MCF 10A (cell line): ENCODE results near the gene ADAM30. TPM values are rescaled to one million over a fixed set of nuclear protein-coding genes. Genes with fewer than 3 reads are reported as not detected.

Experiments
- BruUV-seq: library from RNA; stranded (reverse); fragments of 400-500 nt; replicated peaks from 2 replicates; lab custom pipeline; 2021; lab: Mats Ljungman, UMichigan
- CTCF ChIA-PET: fragments of 300-600 bp; sonication (Branson Sonifier 250); formaldehyde crosslinking; extraction: SDS; loops from one replicate; lab custom pipeline; 2021; ENCODE audit warnings: antibody characterized with exemption, inconsistent platforms; lab: Yijun Ruan, JAX
- POLR2A ChIA-PET: fragments of 300-600, 350-650 bp; sonication (Branson Sonifier 250); formaldehyde crosslinking; extraction: SDS; loops from one replicate; lab custom pipeline; 2020; ENCODE audit warnings: antibody characterized with exemption, inconsistent platforms; lab: Yijun Ruan, JAX
- DNase-seq: peaks from one replicate; pipeline ENCODE4 v3.0.0-alpha.2; 2018; ENCODE audit not compliant: unreplicated experiment
- H3K27ac Mint-ChIP-seq: one replicate; pipeline ENCODE4 v1.8.0; 2022; ENCODE audit warnings: mild to moderate bottlenecking, low read depth, mixed read lengths; ENCODE audit not compliant: unreplicated experiment
- H3K27me3 Mint-ChIP-seq: one replicate; pipeline ENCODE4 v1.8.0; 2022; ENCODE audit warnings: mixed read lengths; ENCODE audit not compliant: insufficient read depth, unreplicated experiment
- H3K36me3 Mint-ChIP-seq: one replicate; pipeline ENCODE4 v1.8.0; 2022; ENCODE audit warnings: mild to moderate bottlenecking, moderate library complexity, mixed read lengths; ENCODE audit not compliant: insufficient read depth, unreplicated experiment
- H3K4me1 Mint-ChIP-seq: one replicate; pipeline ENCODE4 v1.8.0; 2022; ENCODE audit warnings: mixed read lengths; ENCODE audit not compliant: insufficient read depth, unreplicated experiment
- H3K4me3 Mint-ChIP-seq: one replicate; pipeline ENCODE4 v1.8.0; 2022; ENCODE audit warnings: mild to moderate bottlenecking, moderate library complexity, mixed read lengths; ENCODE audit not compliant: unreplicated experiment
- H3K9me3 Mint-ChIP-seq: one replicate; pipeline ENCODE4 v1.8.0; 2022; ENCODE audit warnings: mixed read lengths; ENCODE audit not compliant: unreplicated experiment
- intact Hi-C: fragments of 100-400 bp; cut with micrococcal nuclease; formaldehyde crosslinking; loops from 2 replicates; pipeline ENCODE4 v1.14.1; 2022
- total RNA-seq: library from RNA; stranded (reverse); gene quantifications from 2 replicates; pipeline ENCODE4 v1.2.3, GENCODE V29; 2022
- TF ChIP-seq, protein P1 (sequence below): fragments of 200-600 bp; IDR thresholded peaks from one replicate; pipeline ENCODE4 v1.8.0; 2022; ENCODE audit warnings: antibody characterized with exemption, mild to moderate bottlenecking; ENCODE audit not compliant: unreplicated experiment

ADAM30 gene
- total RNA-seq, 1 experiment from 2014 or later = not detected

DNA sequence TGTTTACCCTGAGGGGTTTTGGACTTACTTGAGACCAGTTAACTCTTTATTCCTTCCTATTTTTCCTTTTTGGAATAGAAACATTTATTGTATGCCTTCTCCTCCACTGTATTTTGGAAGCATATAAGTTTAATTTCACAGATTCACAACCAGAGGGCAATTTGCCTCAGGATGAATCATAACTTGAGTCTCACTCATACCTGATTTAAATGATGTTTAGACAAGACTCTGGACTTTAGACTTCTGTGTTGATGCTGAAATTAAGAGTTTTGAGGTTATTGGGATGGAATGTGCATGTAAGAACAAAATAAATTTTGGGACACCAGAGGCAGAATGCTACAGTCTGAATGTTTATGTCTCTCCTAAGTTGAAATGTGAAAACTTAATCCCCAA lies 7.1 kb upstream of the ADAM30 start:
- ChIA-PET POLR2A (interaction anchor here (0.7 kb wide), 1 partner anchor 14 kb away, joined by 3 read pairs; no protein-coding TSS in a partner anchor), CTCF (no interaction called here)
- H3K27me3 Mint-ChIP-seq = no peaks in the 10 kb centered on the region
- BruUV-seq = no TSS peak
- H3K27ac Mint-ChIP-seq = no peak overlapping the region
- intact Hi-C loops = no loop called here
- H3K4me1 Mint-ChIP-seq = no peaks in the 10 kb centered on the region
- TF ChIP-seq, protein P1, sequence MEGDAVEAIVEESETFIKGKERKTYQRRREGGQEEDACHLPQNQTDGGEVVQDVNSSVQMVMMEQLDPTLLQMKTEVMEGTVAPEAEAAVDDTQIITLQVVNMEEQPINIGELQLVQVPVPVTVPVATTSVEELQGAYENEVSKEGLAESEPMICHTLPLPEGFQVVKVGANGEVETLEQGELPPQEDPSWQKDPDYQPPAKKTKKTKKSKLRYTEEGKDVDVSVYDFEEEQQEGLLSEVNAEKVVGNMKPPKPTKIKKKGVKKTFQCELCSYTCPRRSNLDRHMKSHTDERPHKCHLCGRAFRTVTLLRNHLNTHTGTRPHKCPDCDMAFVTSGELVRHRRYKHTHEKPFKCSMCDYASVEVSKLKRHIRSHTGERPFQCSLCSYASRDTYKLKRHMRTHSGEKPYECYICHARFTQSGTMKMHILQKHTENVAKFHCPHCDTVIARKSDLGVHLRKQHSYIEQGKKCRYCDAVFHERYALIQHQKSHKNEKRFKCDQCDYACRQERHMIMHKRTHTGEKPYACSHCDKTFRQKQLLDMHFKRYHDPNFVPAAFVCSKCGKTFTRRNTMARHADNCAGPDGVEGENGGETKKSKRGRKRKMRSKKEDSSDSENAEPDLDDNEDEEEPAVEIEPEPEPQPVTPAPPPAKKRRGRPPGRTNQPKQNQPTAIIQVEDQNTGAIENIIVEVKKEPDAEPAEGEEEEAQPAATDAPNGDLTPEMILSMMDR = no peak
- no peaks in the 10 kb centered on the region for H3K9me3 Mint-ChIP-seq
- DNase-seq = no peak
- no peak overlapping the region for H3K4me3 Mint-ChIP-seq
- H3K36me3 Mint-ChIP-seq = peaks cover 9% of the 10 kb centered on the region

DNA sequence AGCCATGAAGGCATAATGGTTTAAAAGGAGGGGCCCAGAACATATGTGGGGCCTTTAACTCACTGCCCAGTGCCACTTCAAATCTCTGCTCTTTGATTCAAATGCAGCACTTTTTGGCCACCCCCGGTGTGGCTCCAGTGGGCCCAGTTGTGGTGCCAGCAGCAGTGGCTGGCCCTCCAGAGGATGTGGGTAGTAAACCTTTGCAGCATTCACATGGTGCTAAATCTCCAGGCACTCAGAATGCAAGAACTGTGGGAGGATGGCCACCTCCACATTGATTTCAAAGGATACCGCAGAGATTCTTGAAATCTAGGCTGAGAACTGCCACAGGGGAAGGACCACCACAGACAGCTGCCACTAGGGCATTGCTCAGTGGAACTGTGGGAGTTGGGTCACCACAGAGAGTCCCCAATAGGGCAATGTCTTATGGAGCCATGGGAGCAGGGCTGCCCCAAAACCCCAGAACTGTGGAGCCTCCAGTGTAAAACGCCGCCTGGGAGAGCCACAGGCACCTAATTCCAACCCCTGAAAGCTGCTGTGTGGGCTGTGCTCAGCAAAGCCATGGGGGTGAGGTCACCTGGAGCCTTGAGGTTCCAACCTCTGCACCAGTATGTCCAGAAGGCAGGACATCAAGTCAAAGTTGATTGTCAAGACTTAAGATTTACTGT lies 6.6 kb upstream of the ADAM30 start:
- Mint-ChIP-seq H3K4me1 (no peaks in the 10 kb centered on the region), H3K4me3 (no peak overlapping the region), H3K27ac (no peak overlapping the region), H3K27me3 (no peaks in the 10 kb centered on the region), H3K9me3 (no peaks in the 10 kb centered on the region), H3K36me3 (peaks cover 4% of the 10 kb centered on the region)
- BruUV-seq = no TSS peak
- CTCF ChIA-PET = no interaction called here
- TF ChIP-seq, protein P1 = no peak
- no peak for DNase-seq
- intact Hi-C loops = no loop called here
- POLR2A ChIA-PET = interaction anchor here (0.7 kb wide), 1 partner anchor 15 kb away, joined by 3 read pairs; no protein-coding TSS in a partner anchor

DNA sequence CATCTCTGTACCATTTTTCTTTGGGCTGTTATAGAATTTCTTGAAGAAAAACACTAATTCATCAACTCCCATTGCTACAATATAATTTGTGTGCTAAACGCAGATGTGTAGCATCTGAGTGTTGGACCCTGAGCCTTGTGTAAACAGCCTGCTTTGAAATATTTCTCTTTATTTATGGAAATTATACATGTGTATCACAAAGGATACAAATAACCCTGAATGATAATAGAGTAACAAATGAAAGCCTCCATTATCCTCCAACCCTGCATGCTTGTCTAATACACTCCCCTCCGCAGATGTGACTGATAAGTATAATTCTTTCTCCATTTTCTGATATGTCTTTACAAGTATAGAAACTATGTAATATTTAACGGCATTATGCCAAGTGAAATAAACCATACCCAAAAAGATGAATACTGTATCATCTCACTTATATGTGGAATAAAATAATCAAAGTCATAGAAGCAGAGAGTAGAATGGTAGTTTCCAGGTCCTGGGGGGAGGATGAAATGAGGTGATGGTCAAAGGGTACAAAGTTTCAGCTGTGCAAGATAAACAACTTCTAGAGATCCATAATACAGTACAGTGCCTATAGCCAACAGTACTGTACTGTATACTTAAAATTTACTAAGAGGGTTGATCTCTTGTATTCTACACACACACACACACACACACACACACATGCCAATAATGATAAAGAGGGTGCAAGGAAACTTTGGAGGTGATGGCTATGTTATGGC lies 2.8 kb upstream of the ADAM30 start:
- Mint-ChIP-seq H3K4me1 (peaks cover 7% of the 10 kb centered on the region), H3K27ac (no peak overlapping the region)
- DNase-seq = no peak

DNA sequence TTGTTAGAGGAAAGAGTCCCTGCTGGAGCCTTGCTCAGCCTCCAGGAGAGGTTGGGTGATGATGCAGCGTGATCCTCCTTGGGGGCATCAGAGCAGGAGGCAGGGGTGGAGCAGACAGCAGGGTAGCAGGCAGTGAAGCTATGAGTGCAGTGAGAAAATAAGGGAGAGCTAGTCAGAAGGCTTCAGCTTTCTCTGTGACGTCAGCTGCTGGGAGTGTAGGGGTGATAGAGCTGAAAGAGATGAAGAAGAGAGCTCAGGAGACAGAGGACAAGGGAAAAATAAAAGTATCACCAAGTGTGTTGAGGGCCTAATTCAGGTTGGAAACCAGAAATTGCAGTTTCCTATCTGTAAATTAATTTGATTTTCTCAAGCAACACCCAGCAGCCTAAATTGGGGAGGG lies 2.2 kb upstream of the ADAM30 start:
- DNase-seq = no peak
- no peaks in the 10 kb centered on the region for H3K9me3 Mint-ChIP-seq
- H3K27me3 Mint-ChIP-seq = no peaks in the 10 kb centered on the region
- ChIA-PET CTCF (interaction anchor here (2.5 kb wide), 1 partner anchor 13 kb away, joined by 11 read pairs; no protein-coding TSS in a partner anchor), POLR2A (interaction anchor here (0.6 kb wide), 1 partner anchor 64 kb away, joined by 4 read pairs; no protein-coding TSS in a partner anchor)
- no peaks in the 10 kb centered on the region for H3K36me3 Mint-ChIP-seq
- H3K4me1 Mint-ChIP-seq = peaks cover 7% of the 10 kb centered on the region
- H3K4me3 Mint-ChIP-seq = no peak overlapping the region
- BruUV-seq = no TSS peak
- TF ChIP-seq, protein P1 = no peak
- H3K27ac Mint-ChIP-seq = no peak overlapping the region
- intact Hi-C loops = no loop called here

More for the DNA sequence above, 2.8 kb upstream of the ADAM30 start:
- TF ChIP-seq, protein P1 = no peak
- intact Hi-C loops = no loop called here
- no peaks in the 10 kb centered on the region for H3K9me3 Mint-ChIP-seq
- H3K36me3 Mint-ChIP-seq = no peaks in the 10 kb centered on the region
- no peaks in the 10 kb centered on the region for H3K27me3 Mint-ChIP-seq
- BruUV-seq = no TSS peak
- H3K4me3 Mint-ChIP-seq = no peak overlapping the region
- POLR2A ChIA-PET = no interaction called here
- CTCF ChIA-PET = interaction anchor here (2.5 kb wide), 1 partner anchor 13 kb away, joined by 11 read pairs; no protein-coding TSS in a partner anchor
